Breast epithelium (tissue), 3 donors: ENCODE data around the gene FAM47E.

ENCODE experiments used
- CTCF ChIP-seq, 3 donors: fragments of 450-650 bp; IDR thresholded peaks; one replicate each; pipeline ENCODE4 v1.5.1; 2016 to 2017; ENCODE audit warnings: antibody characterized with exemption in 3 of 3, mild to moderate bottlenecking in 3 of 3, moderate library complexity in 3 of 3
- POLR2AphosphoS5 ChIP-seq, 3 donors: sonication (generic); formaldehyde crosslinking; IDR thresholded peaks; one replicate each; pipeline ENCODE4 v1.6.1; 2017; ENCODE audit warnings: antibody characterized with exemption in 3 of 3

GRCh38 chr4:76256968-76257367, 5.4 kb downstream of the FAM47E start:
- no peak for TF ChIP-seq CTCF (IDR thresholded peaks at IDR 0.05)
- TF ChIP-seq POLR2AphosphoS5 (IDR thresholded peaks at IDR 0.05), result no peak
